GM12878 (cell line): ENCODE data around the gene HMGCS1.

Experiments used
- CTCF ChIP-seq, 3 experiments: IDR thresholded peaks in 2 of 3; conservative IDR thresholded peaks in 1 of 3; 2 replicates each; pipeline ENCODE4 v1.5.1; 2011; ENCODE audit warnings: low read depth in 3 of 3, low read length in 3 of 3, mild to moderate bottlenecking in 3 of 3, control low read depth in 2 of 3, moderate library complexity in 2 of 3, inconsistent platforms in 1 of 3, mixed read lengths in 1 of 3; ENCODE audit not compliant: control insufficient read depth in 2 of 3, insufficient read depth in 1 of 3; ENCODE audit errors: extremely low read depth in 1 of 3
- EP300 ChIP-seq, 2 experiments: fragments of 150-350 bp in 1 of 2; IDR thresholded peaks; 2 replicates each; pipeline ENCODE4 v1.6.1; 2011 to 2012; ENCODE audit warnings: low read depth in 2 of 2, low read length in 2 of 2, borderline replicate concordance in 1 of 2, improper control_type of control experiment in 1 of 2, inconsistent platforms in 1 of 2; ENCODE audit not compliant: control insufficient read depth in 1 of 2
- GABPA ChIP-seq: IDR thresholded peaks from 2 replicates; pipeline ENCODE4 v1.6.1; 2014; ENCODE audit warnings: antibody characterized with exemption, low read depth, mild to moderate bottlenecking, inconsistent platforms
- MYC ChIP-seq: IDR thresholded peaks from 2 replicates; pipeline ENCODE4 v1.6.1; 2011; ENCODE audit warnings: mild to moderate bottlenecking, low read length, moderate library complexity, inconsistent platforms; ENCODE audit not compliant: insufficient read depth, insufficient replicate concordance, insufficient read length, severe bottlenecking
- POLR2A ChIP-seq: IDR thresholded peaks from 2 replicates; pipeline ENCODE4 v1.6.1; 2011; ENCODE audit warnings: low read depth, mild to moderate bottlenecking, low read length
- POLR2AphosphoS2 ChIP-seq: IDR thresholded peaks from 2 replicates; pipeline ENCODE4 v1.6.1; 2011; ENCODE audit warnings: low read depth, mild to moderate bottlenecking, low read length, improper control_type of control experiment, moderate library complexity
- RAD21 ChIP-seq: IDR thresholded peaks from 2 replicates; pipeline ENCODE4 v1.6.1; 2011; ENCODE audit warnings: mild to moderate bottlenecking, low read depth, low read length, moderate library complexity; ENCODE audit not compliant: insufficient read depth
- RAD51 ChIP-seq: fragments of 450-650 bp; IDR thresholded peaks from 2 replicates; pipeline ENCODE4 v1.6.1; 2016; ENCODE audit warnings: moderate library complexity, mild to moderate bottlenecking, inconsistent platforms
- RBBP5 ChIP-seq: fragments of 200-600 bp; sonication (generic); conservative IDR thresholded peaks from 2 replicates; pipeline ENCODE4 v1.6.1; 2016
- SMAD1 ChIP-seq: fragments of 450-650 bp; IDR thresholded peaks from 2 replicates; pipeline ENCODE4 v1.6.1; 2018; ENCODE audit warnings: mild to moderate bottlenecking, low read depth; ENCODE audit not compliant: partially characterized antibody
- STAT1 ChIP-seq: fragments of 450-650 bp; conservative IDR thresholded peaks from 2 replicates; pipeline ENCODE4 v1.6.1; 2014; ENCODE audit warnings: antibody characterized with exemption, mild to moderate bottlenecking
- SUPT20H ChIP-seq: IDR thresholded peaks from 2 replicates; pipeline ENCODE4 v1.6.1; 2011; ENCODE audit warnings: low read depth, mild to moderate bottlenecking, low read length, moderate library complexity, borderline replicate concordance; ENCODE audit not compliant: control insufficient read depth
- TAF1 ChIP-seq: IDR thresholded peaks from 2 replicates; pipeline ENCODE4 v1.6.1; 2011; ENCODE audit warnings: mild to moderate bottlenecking, low read depth, low read length, borderline replicate concordance
- ZNF24 ChIP-seq: fragments of 450-650 bp; IDR thresholded peaks from 2 replicates; pipeline ENCODE4 v1.6.1; 2017; ENCODE audit warnings: antibody characterized with exemption, mild to moderate bottlenecking

- no peak for TF ChIP-seq SUPT20H
- no peak for TF ChIP-seq EP300 (IDR thresholded peaks at IDR 0.05; ENCODE audit: borderline replicate concordance in 1 of 2, control insufficient read depth in 1 of 2, low read depth in 2 of 2, low read length in 2 of 2)
- TF ChIP-seq GABPA: no peak
- TF ChIP-seq TAF1: no peak
- TF ChIP-seq MYC: no peak
- no peak for TF ChIP-seq RAD51
- TF ChIP-seq RAD21: no peak
- no peak for TF ChIP-seq RBBP5
- no peak for TF ChIP-seq CTCF (IDR thresholded peaks at IDR 0.05 in 2 of 3, conservative IDR thresholded peaks at IDR 0.05 in 1 of 3; ENCODE audit: control insufficient read depth in 2 of 3, extremely low read depth in 1 of 3, insufficient read depth in 1 of 3, low read depth in 3 of 3, low read length in 3 of 3)
- no peak for TF ChIP-seq POLR2AphosphoS2
- no peak for TF ChIP-seq POLR2A
- TF ChIP-seq STAT1: no peak
- no peak for TF ChIP-seq ZNF24
- TF ChIP-seq SMAD1: no peak
Measured at GRCh38 chr5:43357067-43357466, 43.9 kb upstream of the HMGCS1 start.
